HG03108 (cell line): ENCODE results near the gene RAP1B.

Source experiments
- ATAC-seq: cut with Tn5 transposase; IDR thresholded peaks from one replicate; pipeline ENCODE4 v1.9.1; 2021; ENCODE audit warnings: moderate library complexity; ENCODE audit not compliant: unreplicated experiment

The RAP1B gene

DNA sequence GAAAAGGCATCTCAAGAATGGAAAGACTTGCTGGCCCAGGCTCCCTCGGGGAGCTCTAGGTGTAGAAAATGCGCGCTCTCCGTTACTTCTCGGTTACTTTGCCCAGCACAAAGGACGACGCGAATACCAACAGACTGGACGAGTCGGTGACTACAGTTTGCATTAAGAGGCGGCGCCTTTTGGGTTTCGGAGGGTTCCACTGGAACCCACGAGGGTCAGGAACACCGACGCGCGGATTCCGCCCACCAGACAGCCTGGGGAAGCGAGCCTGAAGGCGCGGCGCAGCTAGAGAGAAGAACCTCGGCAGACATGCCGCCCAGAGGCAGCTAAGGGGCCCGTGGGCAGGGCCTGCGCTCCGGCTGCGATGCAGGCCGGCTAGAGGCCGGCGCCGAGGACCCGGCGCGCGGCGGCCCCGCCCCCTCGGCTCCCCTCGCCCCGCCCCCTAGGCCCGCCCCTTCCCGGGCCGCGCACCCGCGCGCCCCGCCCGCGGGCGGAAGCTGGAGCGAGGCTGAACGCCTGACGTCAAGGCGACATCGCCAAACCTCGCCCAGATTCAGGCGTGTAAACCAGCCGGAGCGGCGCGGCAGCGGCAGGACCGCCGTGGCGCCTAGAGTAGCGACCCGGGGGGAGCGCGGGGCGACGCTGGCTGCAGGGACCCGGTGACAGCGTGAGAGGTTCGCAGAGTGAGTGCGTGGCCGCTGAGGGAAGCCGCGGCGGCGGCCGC is at the start of gene RAP1B:
TSS of gene RAP1B (plus strand) at position 530 of the 724 bp plus-strand sequence. CDS start 37,826 bp downstream, outside the sequence.
- ATAC-seq: peak; percentile 82

DNA sequence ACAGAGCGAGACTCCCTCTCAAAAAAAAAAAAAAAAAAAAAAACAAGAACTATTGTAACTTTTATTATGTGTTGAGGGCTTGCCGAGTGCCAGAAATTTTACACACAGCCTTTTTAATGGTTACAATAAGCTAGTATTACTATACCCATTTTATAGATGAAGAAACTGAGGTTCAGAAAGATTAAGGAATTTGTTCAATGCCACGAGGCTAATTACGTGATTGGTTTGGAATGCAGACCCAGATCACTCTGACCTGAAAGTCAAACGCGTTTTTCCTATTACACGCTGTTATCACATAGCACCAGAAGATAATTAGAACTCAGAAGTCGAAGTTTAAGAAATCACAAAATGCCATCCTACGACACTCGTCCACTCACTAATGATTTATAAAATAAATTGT is 48.9 kb upstream of the RAP1B start:
- no peak for ATAC-seq

DNA sequence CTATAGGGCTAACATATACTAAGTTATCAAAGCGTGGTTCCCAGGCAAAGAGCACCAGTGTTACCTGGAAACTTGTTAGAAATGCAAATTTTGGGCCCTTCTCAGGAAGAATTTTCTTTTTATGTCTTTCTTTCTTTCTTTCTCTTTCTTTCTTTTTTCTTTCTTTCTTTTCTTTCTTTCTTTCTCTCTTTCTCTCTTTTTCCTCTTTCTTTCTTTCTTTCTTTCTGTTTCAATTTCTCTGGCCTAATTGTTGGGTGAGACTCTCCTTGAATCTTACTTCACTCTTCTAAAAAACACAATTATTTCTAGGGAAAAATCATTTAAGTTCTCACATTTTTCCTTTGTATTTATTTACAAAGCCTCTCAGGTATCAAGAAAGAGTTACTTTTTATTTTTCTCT is 46.5 kb upstream of the RAP1B start:
- no peak for ATAC-seq

DNA sequence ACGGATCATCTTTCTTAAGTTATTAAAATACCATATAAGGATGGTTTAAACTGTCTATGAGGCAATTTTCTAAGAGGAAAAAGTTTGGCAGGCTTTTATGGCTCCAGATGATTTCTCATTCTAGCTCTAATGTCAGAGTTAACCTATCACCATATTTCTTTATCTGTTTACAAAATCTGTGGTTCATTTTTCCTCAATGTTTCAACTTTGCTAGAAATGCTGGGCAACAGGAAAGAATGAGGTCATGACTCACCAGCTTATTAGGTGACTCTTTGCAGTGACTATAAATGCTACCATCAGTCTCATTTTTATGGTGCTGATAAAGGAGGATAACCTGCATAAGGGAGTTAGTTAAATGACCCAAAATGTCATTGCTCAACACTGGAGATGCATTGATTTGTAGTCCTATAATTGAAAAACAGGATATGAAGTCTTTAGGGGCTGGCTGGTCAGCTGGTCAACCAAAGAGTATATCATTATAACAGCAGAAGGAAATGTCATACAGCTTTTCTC is 45.3 kb upstream of the RAP1B start:
- ATAC-seq: no peak

DNA sequence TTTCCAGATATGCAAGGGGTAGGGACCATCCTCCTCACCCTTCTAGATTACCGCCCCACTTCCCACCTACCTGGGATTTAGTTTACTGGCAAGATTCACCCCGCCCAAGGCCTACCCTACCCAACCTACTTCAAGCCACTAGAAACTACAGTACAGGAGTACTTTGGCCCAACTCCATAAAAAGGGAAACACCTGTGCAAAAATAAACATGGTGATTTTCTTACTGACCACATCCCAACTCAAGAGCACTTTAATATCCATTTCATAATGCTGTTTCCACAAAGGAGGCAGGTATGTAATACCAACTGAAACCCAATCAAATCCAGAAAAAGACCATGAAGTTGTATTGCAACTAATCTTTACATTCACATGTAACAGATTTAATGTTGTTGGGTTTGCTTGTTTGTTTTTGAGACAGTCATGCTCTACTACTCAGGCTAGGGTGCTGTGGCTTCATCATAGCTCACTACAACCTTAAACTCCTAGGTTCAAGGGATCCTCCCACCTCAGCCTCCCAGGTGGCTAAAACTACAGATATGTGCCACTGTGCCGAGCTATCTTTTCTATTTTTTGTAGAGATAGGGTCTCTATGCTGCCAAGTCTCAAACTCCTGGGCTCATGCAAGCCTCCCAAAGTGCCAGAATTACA is 41.7 kb upstream of the RAP1B start:
- no peak for ATAC-seq

DNA sequence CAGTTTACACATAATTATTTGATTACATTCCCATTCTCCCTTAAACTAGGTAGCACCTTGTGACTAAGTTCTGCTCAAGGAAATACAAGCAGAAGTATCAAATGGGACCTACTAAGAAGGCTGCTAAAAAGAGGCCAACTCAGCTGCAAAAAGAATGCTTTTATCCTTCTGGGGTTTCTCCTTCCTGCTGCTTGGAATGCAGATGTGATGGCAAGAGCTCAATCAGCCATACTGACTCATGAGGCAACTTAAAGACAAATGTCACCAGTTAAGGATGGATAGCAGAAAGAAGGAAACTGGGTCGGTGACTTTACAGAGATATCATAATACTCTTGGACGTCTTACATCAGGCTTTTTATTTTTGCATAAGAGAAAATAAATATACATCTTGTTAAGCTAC is 38.0 kb upstream of the RAP1B start:
- no peak for ATAC-seq

DNA sequence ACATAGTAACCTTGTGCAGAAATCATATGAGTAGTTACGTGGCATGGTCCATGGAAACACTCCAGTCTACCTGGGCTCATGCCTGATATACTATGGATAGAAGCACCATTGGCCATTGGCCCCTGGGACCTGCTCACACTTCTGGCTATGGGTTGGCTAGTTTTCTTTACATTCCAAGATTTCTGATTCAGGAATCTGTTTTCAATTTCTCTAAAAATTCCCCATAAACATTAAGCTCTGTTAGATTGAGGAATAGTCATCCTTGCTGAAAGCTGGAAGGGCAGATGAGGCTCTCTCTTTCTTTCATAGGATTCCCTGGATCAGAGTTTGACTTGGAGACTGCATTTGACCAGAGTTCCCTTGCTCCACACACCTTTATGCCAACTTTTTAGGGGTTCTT is 37.3 kb upstream of the RAP1B start:
- ATAC-seq: no peak

DNA sequence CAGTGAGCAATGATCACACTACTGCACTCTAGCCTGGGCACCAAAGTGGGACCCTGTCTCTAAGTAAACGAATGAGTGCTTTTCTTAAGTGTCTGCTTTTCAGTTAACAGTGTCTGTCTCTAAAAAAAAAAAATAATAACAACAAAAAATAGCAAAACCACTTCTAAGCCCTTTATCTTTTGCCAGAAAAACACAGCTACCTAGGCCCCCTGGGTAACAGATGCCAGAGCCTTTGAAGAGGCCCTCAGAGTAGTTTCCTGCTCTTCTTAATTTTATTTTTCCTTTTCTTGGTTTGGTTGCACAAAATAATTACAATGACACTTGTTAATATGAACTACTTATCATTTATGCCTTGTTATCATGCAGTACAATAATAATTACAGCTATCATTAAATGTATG is 32.8 kb upstream of the RAP1B start:
- no peak for ATAC-seq

DNA sequence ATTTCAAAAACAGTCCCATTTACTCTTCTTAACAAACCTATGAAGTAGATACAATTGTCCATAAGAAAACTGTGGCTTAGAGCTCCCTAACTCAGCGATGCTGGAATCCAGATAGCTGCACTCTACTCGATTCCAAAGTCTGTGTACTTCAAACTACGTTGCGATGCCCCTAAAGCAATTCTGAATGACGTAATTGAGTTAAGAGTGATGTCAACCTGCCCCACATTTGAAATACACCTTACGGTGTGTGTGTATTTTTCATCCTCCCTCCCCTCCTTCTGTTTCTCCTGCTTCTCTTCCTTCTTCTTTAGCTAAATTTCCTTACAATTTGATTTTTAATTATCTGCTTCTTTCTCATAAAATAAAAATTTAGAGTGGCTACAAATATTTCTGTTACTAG is 31.9 kb upstream of the RAP1B start:
- ATAC-seq: no peak

DNA sequence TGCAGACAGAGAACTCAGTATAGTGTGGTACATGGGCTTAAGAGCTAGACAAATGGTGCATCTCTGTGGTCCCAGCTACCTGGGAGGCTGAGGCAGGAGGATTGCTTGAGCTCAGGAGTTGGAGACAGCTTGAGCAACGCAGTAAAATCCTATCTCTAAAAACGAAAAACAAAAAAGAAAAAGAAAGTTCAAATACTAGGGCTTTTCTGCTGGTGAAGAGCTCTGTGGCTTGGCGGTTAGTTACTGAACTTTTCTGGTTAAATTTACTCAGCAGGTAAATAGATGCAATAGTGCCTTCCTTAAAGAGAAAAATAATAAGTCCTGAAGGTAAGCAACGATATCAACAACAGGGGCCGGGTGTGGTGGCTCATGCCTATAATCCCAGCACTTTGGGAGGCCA is 31.4 kb upstream of the RAP1B start:
- no peak for ATAC-seq

DNA sequence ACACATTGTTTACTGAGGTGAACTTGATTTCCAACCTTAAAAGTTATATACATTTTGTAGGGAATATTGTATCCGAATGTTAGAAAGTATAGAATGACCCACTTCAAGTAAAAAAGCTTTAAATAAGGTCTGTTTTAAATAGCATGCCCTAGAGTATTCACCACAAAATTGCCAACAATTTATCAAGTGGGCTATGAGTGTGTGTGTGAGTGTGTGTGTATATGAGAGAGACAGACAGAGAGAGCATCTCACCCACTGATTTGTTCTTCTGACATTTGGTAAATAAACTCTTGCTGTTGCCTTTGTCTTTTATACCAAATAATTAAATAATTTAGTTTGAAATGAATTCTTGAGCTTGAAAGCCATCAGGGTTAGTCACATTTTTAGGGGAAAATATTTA is 29.8 kb upstream of the RAP1B start:
- ATAC-seq: no peak

DNA sequence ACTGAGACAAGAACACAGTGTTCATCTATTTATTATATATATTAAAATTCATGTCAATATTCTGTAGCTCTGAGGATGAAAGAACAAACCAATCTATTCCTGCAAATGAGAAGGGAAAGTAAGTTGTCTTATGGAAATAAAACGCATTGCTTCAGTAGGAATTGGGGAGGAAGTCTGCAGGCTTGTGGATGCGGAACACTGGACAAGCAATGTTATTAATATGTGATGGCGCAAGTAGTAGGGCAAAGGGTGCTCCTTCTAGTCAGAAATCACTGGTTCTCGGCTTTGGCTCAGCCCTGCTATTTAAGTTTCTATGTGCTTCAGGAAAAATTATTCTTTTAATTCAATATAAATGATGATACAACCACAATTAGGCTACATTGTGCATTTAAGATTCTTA is 28.8 kb upstream of the RAP1B start:
- no peak for ATAC-seq

DNA sequence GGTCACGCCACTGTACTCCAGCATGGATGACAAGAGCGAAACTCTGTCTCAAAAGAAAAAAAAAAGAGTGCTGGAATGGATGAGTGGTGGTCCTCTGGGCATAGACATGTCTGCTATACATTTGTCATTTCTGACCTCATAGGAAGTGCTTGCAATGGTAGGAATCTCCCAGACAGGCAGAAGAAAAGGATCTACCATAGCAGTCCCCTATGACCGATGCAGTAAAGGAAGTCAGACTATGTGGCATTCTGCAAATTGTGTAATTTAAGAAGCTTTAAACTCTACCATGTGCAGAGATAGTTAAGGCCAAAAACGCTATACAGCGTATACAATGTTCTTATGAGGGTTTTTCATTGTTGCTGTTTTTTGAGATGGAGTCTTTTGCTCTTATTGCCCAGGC is 24.7 kb upstream of the RAP1B start:
- ATAC-seq: no peak

DNA sequence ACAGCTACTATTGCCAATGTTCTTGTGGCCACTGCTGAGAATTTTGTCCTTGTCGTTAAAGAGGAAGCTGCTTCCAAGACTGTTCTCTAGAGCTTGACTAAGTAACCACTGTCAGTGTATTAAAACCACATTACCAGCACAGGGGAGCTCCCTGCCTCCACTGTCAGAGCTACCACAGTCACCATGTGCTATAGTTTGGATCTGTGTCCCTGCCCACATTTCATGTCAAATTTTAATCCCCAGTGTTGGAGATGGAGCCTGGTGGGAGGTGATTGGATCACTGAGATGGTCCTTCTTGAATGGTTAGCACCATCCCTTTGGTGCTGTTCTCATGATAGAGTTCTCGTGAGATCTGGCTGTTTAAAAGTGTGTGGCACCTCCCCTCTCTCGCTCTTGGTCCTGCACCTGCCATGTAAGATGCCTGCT is 23.2 kb upstream of the RAP1B start:
- peak; percentile 74 for ATAC-seq

DNA sequence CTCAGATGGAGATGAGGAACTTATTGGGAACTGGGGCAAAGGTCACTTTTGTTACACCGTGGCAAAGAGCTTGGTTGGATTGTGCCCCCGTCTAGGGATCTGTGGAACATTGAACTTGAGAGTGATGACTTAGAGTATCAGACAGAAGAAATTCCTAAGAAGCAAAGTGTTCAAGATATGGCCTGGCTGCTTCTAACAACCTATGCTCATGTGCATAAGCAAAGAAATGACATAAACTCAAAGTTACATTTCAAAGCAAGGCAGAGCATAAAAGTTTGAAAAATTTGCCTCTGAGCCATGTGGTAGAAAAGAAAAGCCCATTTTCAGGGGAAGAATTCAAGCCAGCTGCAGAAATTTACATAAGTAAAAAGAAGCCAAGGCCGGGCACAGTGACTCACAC is 21.5 kb upstream of the RAP1B start:
- ATAC-seq: no peak

DNA sequence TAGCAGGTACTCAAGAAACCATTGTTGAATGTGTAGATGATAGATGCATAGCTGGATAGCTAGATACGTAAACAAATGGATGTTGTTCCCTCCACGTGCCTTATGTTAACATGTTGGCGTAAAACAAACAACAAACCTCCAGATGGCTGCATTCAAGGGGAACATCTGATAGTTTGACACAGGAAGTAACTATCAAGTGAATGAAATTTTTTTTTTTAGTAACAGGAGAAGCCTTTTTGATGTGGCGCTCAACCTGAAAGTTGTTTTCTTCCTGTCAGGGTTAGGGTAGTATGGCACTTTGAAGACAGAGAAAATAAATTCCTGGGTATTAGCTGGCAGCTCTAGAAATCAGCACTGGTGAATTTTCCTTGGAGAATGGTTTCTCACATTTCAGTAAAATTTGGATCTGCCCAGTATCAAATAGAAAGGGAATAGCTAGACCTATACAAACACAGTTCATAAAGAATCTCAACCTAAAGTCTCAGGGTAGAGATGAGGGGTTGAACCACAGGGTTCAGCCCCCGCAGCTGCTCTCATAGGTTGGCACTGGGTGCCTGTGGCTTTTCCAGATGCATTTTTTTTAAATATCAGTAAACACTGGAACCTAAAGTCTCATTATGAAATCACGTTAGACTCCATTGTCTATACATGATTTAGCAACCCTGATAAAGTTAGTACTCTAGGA is 18.8 kb upstream of the RAP1B start:
- ATAC-seq: peak; percentile 61

DNA sequence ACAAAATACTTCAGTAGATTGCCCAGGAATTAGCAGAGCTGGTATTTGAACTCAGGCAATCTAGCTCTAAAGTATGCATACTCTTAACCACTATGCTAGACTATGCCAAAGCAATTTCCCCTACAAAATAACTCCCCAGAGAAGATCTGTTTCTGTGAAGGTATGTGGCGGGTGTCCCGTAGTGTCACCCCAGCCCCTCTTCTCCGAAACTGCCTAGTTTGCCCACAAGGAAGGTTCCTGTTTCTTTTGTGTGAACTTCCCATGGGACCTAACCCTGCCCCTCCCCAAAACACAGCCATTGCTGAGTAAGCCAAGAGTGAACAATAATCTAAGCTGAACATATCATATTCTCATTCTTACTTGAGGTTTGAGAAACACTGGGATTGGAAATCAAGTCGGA is 15.5 kb upstream of the RAP1B start:
- no peak for ATAC-seq

DNA sequence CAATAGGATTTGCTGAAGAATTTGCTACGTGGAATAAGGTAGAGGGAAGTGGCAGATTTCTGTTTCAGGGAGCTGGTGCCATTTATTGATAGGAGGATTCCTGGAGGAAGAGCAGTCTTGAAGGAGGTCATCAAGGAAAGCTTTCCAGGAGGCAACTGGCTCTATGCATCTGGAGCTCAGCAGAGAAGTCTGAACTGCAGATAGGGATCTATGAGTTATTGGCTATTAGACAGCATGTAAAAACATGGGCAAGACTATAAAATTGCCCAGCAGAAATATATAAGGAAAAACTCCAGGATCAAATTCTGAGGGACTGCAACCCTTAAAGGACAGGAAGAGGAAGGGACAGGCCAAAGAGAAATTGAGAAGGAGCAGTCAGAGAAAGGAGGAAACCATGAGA is 8.9 kb upstream of the RAP1B start:
- no peak for ATAC-seq

DNA sequence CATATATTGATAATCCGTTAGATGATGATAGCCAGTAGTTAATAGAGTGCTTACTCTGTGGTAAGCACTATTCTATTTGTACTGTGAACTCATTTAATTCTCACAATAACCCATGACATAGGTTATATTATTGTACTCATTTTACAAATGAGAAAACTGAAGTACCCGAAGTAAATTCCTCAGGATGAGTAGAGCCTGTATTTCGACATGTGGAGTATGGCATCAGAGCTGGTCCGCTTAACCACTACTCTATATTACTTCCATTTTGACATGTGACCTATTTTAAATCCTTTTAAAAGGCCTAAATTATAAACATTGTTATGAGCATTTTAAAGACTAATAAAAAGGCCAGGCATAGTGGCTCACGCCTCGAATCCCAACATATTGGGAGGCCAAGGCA is 8.0 kb upstream of the RAP1B start:
- ATAC-seq: no peak

DNA sequence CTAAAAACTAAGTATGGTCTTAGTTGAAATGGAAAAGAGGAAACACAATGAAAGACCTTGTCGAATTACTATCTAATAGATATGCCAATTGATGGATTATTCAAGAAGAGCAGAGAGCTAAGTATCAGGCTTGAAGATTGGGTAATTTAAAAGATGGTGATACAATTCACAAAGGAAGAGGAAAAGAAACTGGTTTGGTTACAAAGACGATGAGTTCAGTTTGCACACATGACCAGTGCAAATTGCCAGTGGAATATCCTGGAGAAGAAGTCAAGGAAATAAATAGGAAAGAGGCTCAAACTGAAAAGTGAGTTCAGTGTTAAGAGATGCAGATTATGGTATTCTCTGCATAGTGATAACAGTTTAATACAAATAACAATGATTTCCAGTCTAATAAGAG is 2.5 kb upstream of the RAP1B start:
- no peak for ATAC-seq

DNA sequence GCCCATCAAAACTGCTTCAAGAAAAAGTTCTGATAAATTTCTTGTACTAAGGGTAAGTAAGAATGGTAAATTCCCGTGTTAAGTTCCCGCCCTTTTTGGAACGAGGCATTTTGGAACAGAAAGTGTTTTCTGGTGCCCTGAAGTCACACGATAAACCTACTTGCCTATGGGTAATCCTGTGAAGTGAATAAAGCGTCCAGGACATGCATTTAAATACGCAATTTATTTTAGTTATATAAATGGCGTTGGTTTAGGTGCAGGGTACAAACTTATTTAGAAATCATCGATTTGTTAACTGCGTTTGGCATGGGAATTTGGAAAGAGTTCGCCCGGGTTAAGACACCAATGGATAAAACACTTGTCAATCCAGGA is 715 bp upstream of the RAP1B start:
- no peak for ATAC-seq
